Measurements from ENCODE around the gene KCTD10. TPM values are rescaled to one million over a fixed set of nuclear protein-coding genes. Genes with fewer than 3 reads are reported as not detected.

Gene KCTD10
- polyA plus RNA-seq, 3 donors: 18.1 to 21.0 (median 20.0) TPM

- Mint-ChIP-seq H3K27me3 (ENCODE audit: low read depth in 3 of 3) (no peaks in the 10 kb centered on the region), H3K4me3 (no peak overlapping the region), H3K4me1 (no peaks in the 10 kb centered on the region), H3K9me3 (peaks cover 0 to 7% (median 2%) of the 10 kb centered on the region in 7 donors), H3K27ac (peak overlapping the region in 1 of 7 donors; percentile 38), H3K36me3 (peaks cover 86 to 88% of the 10 kb centered on the region in 2 donors)
- H3K9me3 ChIP-seq (replicated peaks in 1 of 2; ENCODE audit: control insufficient read depth in 1 of 2, insufficient read depth in 1 of 2, low read length in 2 of 2): no peaks in the 10 kb centered on the region
- H3K27ac ChIP-seq (ENCODE audit: low read depth in 1 of 2, low read length in 2 of 2): no peak overlapping the region
- H3K27me3 ChIP-seq (ENCODE audit: control insufficient read depth in 2 of 2, insufficient read depth in 2 of 2, low read length in 2 of 2): no peaks in the 10 kb centered on the region
- no peak overlapping the region for H3K4me2 ChIP-seq (replicated peaks; ENCODE audit: extremely low read depth, low read length, poor library complexity, severe bottlenecking)
- DNase-seq: no peak
- H4K20me1 ChIP-seq (ENCODE audit: insufficient read depth, low read length): no peaks in the 10 kb centered on the region
- TF ChIP-seq CTCF (IDR thresholded peaks at IDR 0.05): no peak
- H3K9ac ChIP-seq (ENCODE audit: insufficient read depth, low read length, poor library complexity, severe bottlenecking): no peak overlapping the region
- H3K36me3 ChIP-seq (replicated peaks in 1 of 2; ENCODE audit: control insufficient read depth in 1 of 2, insufficient read depth in 2 of 2, low read length in 2 of 2): peaks cover 64 to 96% of the 10 kb centered on the region in 2 donors
- WGBS (ENCODE audit: insufficient coverage): 100% methylated on average over 3 of the region's 7 CpGs
- H3K4me3 ChIP-seq (replicated peaks in 1 of 3; ENCODE audit: low read depth in 2 of 3, low read length in 3 of 3): no peak overlapping the region
- no peaks in the 10 kb centered on the region for H3K79me2 ChIP-seq (ENCODE audit: insufficient read depth, low read length)
- H3K4me1 ChIP-seq (ENCODE audit: control insufficient read depth in 1 of 2, insufficient read depth in 2 of 2, low read length in 2 of 2): no peaks in the 10 kb centered on the region
- no peak overlapping the region for H2AFZ ChIP-seq (ENCODE audit: insufficient read depth, low read depth, low read length, poor library complexity, severe bottlenecking)
- intact Hi-C loops (cut with micrococcal nuclease): no loop called here
Measured at GRCh38 chr12:109497675-109498074, 20.6 kb upstream of the KCTD10 start.

- no peaks in the 10 kb centered on the region for H3K27me3 ChIP-seq (ENCODE audit: control insufficient read depth in 2 of 2, insufficient read depth in 2 of 2, low read length in 2 of 2)
- no peak overlapping the region for H3K27ac ChIP-seq (ENCODE audit: low read depth in 1 of 2, low read length in 2 of 2)
- peaks cover 0 to 7% (median 2%) of the 10 kb centered on the region in 7 donors for H3K9me3 Mint-ChIP-seq
- no peak for DNase-seq
- no peak overlapping the region for H2AFZ ChIP-seq (ENCODE audit: insufficient read depth, low read depth, low read length, poor library complexity, severe bottlenecking)
- H3K27me3 Mint-ChIP-seq (ENCODE audit: low read depth in 3 of 3): no peaks in the 10 kb centered on the region
- H3K4me1 Mint-ChIP-seq: no peaks in the 10 kb centered on the region
- H3K4me3 ChIP-seq (replicated peaks in 1 of 3; ENCODE audit: low read depth in 2 of 3, low read length in 3 of 3): no peak overlapping the region
- H3K9ac ChIP-seq (ENCODE audit: insufficient read depth, low read length, poor library complexity, severe bottlenecking): no peak overlapping the region
- no peaks in the 10 kb centered on the region for H3K4me1 ChIP-seq (ENCODE audit: control insufficient read depth in 1 of 2, insufficient read depth in 2 of 2, low read length in 2 of 2)
- no peaks in the 10 kb centered on the region for H3K79me2 ChIP-seq (ENCODE audit: insufficient read depth, low read length)
- intact Hi-C loops (cut with micrococcal nuclease): no loop called here
- no peaks in the 10 kb centered on the region for H4K20me1 ChIP-seq (ENCODE audit: insufficient read depth, low read length)
- no peak overlapping the region for H3K4me3 Mint-ChIP-seq
- TF ChIP-seq CTCF (IDR thresholded peaks at IDR 0.05): no peak
- H3K36me3 ChIP-seq (replicated peaks in 1 of 2; ENCODE audit: control insufficient read depth in 1 of 2, insufficient read depth in 2 of 2, low read length in 2 of 2): peaks cover 62 to 94% of the 10 kb centered on the region in 2 donors
- H3K36me3 Mint-ChIP-seq: peaks cover 85 to 88% of the 10 kb centered on the region in 2 donors
- no peak overlapping the region for H3K27ac Mint-ChIP-seq
- no peaks in the 10 kb centered on the region for H3K9me3 ChIP-seq (replicated peaks in 1 of 2; ENCODE audit: control insufficient read depth in 1 of 2, insufficient read depth in 1 of 2, low read length in 2 of 2)
- no peak overlapping the region for H3K4me2 ChIP-seq (replicated peaks; ENCODE audit: extremely low read depth, low read length, poor library complexity, severe bottlenecking)
Measured at GRCh38 chr12:109496306-109496705, 19.2 kb upstream of the KCTD10 start.
